Spinal cord (tissue), 10 donors: ENCODE results near the gene MIER1. TPM values are rescaled to one million over a fixed set of nuclear protein-coding genes. Genes with fewer than 3 reads are reported as not detected.

Experiments used
- DNase-seq, 6 donors: peaks; one replicate each; pipeline versions ENCODE4 v3.0.0 to v3.0.0-alpha.2; 2013 to 2015; ENCODE audit warnings: low spot score in 6 of 6, low read depth in 4 of 6
- H3K27ac ChIP-seq: one replicate; pipeline ENCODE4 v1.5.1; 2013; ENCODE audit warnings: low read depth, low read length, control low read depth
- H3K27me3 ChIP-seq: one replicate; pipeline ENCODE4 v1.6.1; 2013; ENCODE audit warnings: low read length; ENCODE audit not compliant: control insufficient read depth, insufficient read depth
- H3K36me3 ChIP-seq: one replicate; pipeline ENCODE4 v1.6.1; 2013; ENCODE audit warnings: low read length; ENCODE audit not compliant: control insufficient read depth, insufficient read depth
- H3K4me1 ChIP-seq: one replicate; pipeline ENCODE4 v1.6.1; 2013; ENCODE audit warnings: low read length; ENCODE audit not compliant: control insufficient read depth, insufficient read depth
- H3K4me3 ChIP-seq: one replicate; pipeline ENCODE4 v1.5.1; 2013; ENCODE audit warnings: low read depth, low read length, control low read depth
- H3K9me3 ChIP-seq: one replicate; pipeline ENCODE4 v1.6.1; 2013; ENCODE audit warnings: low read length; ENCODE audit not compliant: control insufficient read depth, insufficient read depth
- WGBS: methylation state at CpG from one replicate; pipeline ENCODE4 v1.1.5; 2013; ENCODE audit warnings: missing lambda C conversion rate; ENCODE audit not compliant: insufficient coverage; 5-methylcytosine and 5-hydroxymethylcytosine counted together
- polyA plus RNA-seq, 2 donors: library from polyadenylated mRNA; unstranded; fragments of 120-200 nt; gene quantifications; one replicate each; pipeline ENCODE4 v1.2.1, GENCODE V29; 2013; ENCODE audit not compliant: insufficient read length in 2 of 2
- total RNA-seq, 2 donors: library from RNA; depleted of rRNA in 1 of 2; stranded (reverse); fragments of 120-200 nt in 1 of 2; fragments of >200 nt in 1 of 2; gene quantifications; one replicate each; pipeline versions ENCODE4 v1.2.3 to v1.2.4, GENCODE V29; 2013 to 2014
- donor health status: healthy.

MIER1 gene
- total and polyA plus RNA-seq, 4 donors: 18.4 to 34.8 (median 28.4) TPM

DNA sequence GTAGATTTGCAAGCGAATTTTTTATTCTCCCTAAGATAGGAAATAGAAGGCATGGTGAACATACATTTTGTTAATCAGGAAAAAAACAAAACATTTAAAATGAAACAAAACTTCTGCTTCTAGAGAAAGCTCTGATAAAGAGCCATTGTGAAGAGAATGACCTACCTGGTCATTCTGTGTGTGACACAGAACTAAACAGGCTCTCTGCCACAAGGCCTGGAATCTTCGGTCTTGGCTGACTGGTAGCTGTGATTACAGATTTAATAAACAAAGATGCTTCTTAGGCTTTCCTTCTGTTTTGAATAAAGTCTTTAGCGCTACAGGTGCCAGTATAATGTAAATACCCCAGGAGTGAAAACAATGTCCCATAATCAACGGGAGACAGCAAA lies 107.1 kb downstream of the MIER1 start:
- Histone ChIP-seq H3K4me3 (no peak overlapping the region), H3K36me3 (no peaks in the 10 kb centered on the region), H3K27me3 (no peaks in the 10 kb centered on the region), H3K9me3 (no peaks in the 10 kb centered on the region), H3K27ac (no peak overlapping the region), H3K4me1 (no peaks in the 10 kb centered on the region)
- no CpG with 5 or more reads among the region's 4 CpGs for WGBS
- no peak for DNase-seq

Other genes starting within 250 kb of the MIER1 start
- 10 to 100 TPM; 25.4 to 36.1 TPM for gene DYNLT5, start 172.5 kb upstream of the MIER1 start, total RNA-seq
- gene DYNLT5, start 172.5 kb upstream of the MIER1 start, polyA plus RNA-seq: 10 to 100 TPM; 29.7 to 43.3 TPM
- gene INSL5, start 123.7 kb upstream of the MIER1 start, total RNA-seq: not detected
- gene INSL5, start 123.7 kb upstream of the MIER1 start, polyA plus RNA-seq: under 1 TPM; 0.36 to 0.90 TPM
- 10 to 100 TPM; 43.0 to 71.8 TPM for gene DNAI4, start 134 bp upstream of the MIER1 start, total RNA-seq
- 10 to 100 TPM; 10.0 to 10.3 TPM for gene DNAI4, start 134 bp upstream of the MIER1 start, polyA plus RNA-seq
- gene SLC35D1, start 129.2 kb downstream of the MIER1 start, total RNA-seq: 10 to 100 TPM; 14.5 to 15.0 TPM
- 10 to 100 TPM; 12.3 to 12.6 TPM for gene SLC35D1, start 129.2 kb downstream of the MIER1 start, polyA plus RNA-seq
- under 1 TPM; 0.33 to 0.79 TPM for gene C1orf141, start 210.0 kb downstream of the MIER1 start, total RNA-seq
- 1 to 10 TPM; 1.6 to 1.9 TPM for gene C1orf141, start 210.0 kb downstream of the MIER1 start, polyA plus RNA-seq
- under 1 TPM; 0.06 to 0.20 TPM for gene IL23R, start 241.5 kb downstream of the MIER1 start, total RNA-seq
- gene IL23R, start 241.5 kb downstream of the MIER1 start, polyA plus RNA-seq: under 1 TPM in 1 of 2 donors, not detected in 1; 0.06 TPM